GM12865 (cell line): ENCODE results near the gene ACTG2.

Experiments
- DNase-seq: peaks from one replicate; pipeline ENCODE4 v3.0.0; 2010; ENCODE audit warnings: low read depth
- H3K4me3 ChIP-seq: 2 replicates; pipeline ENCODE4 v1.5.1; 2011; ENCODE audit warnings: mild to moderate bottlenecking, low read depth, low read length, control low read depth
- CTCF ChIP-seq: IDR thresholded peaks from 2 replicates; pipeline ENCODE4 v1.5.1; 2011; ENCODE audit warnings: low read length, control low read depth, low read depth, inconsistent platforms; ENCODE audit not compliant: insufficient read depth; ENCODE audit errors: missing control alignments

The ACTG2 gene

GRCh38 chr2:73965053-73965452 is 72.2 kb downstream of the ACTG2 start:
- no peak overlapping the region for H3K4me3 ChIP-seq
- no peak for TF ChIP-seq CTCF
- DNase-seq: no peak

- no peak overlapping the region for H3K4me3 ChIP-seq
- no peak for DNase-seq
- no peak for TF ChIP-seq CTCF
Observed at GRCh38 chr2:73968357-73968937, 75.6 kb downstream of the ACTG2 start.

GRCh38 chr2:73969356-73969755 is 76.5 kb downstream of the ACTG2 start:
- DNase-seq: no peak
- H3K4me3 ChIP-seq: no peak overlapping the region
- TF ChIP-seq CTCF: no peak
